Stimulated activated CD4-positive, alpha-beta T cell treated with anti-CD3 and anti-CD28 coated beads, Interleukin-1b, Interleukin-23, amount 100 ng/mL, for 48 hours (primary cell): ENCODE results near the gene KATNAL1.

Experiments used
- DNase-seq: peaks from one replicate; pipeline ENCODE4 v3.0.0-alpha.2; 2020

Gene KATNAL1

DNA sequence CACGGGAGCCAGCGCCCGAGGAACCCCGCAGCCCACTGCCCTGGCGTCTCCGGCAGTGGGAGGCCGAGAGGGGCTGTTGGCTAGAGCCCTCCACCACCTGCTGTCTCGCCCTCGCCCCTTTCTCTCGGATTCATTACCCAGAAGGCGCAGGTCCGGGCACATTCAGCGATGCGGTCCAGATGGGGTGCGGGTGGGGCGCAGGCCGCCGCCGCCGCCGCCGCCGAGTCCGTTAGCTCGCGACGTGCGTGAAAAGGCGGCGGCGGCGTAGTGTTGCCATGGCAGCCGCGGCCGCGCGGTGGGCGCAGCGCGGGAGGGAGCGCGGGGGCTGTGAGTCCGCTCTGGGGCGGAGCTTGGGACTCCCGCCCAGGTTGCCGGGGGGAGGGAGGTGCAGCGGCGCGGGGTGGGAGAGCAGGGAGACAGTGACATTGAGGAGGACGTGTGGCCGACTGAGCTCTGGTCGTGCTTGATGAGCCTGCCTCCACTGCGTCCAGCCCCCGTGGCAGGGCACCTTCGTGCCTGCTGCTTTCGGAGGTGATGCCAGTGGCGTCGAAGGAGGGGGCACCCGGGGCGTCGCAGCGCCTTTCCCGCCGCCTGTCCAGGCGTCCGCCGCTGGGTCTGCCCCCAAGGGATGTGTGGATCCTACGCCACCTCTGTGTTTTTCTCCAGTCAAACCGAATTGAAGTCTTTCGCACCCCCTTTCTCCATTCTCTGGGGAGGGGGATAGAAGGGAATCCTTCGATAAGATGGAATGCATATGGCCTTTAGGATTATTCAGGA lies at the start of gene KATNAL1:
Gene KATNAL1 (minus strand): TSS at position 358 of the 777 bp plus-strand sequence. CDS start 23,774 bp downstream, outside the sequence.
- peak; percentile 70 for DNase-seq

DNA sequence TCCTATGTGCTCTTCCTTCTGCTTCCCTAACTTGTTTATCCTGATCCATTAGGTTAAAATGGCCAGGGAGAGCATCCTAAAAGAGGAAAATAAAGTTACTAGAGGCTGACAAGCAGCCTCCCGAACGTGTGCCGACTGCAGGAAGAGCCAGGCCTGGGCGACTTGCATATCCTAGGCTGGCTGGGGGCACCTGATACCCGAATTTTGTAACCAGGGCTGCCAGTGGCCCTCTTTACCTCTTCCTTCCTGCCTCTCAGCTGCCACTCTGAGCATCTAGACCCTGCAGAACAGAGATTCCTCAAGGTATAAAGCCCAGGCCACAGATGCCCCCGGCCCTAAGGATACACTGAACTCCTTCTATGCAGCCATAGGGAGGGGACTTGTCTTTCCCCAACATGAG lies 48.5 kb upstream of the KATNAL1 start:
- no peak for DNase-seq

DNA sequence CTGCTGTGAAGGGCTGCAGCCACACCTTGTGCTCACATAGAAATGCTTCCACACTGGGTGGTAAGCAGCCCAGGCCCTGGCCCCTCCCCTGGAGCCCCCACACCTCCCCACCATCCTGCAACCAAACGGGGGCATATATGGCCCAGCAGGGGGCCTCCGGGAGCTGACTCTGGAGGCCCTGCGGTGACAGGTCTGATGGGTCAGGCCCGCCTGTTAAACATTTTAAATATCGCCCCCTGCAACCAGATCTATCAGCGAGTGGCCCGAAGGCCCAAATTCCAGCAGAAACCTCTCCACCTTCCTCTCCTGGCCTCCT lies 48.0 kb upstream of the KATNAL1 start:
- no peak for DNase-seq

DNA sequence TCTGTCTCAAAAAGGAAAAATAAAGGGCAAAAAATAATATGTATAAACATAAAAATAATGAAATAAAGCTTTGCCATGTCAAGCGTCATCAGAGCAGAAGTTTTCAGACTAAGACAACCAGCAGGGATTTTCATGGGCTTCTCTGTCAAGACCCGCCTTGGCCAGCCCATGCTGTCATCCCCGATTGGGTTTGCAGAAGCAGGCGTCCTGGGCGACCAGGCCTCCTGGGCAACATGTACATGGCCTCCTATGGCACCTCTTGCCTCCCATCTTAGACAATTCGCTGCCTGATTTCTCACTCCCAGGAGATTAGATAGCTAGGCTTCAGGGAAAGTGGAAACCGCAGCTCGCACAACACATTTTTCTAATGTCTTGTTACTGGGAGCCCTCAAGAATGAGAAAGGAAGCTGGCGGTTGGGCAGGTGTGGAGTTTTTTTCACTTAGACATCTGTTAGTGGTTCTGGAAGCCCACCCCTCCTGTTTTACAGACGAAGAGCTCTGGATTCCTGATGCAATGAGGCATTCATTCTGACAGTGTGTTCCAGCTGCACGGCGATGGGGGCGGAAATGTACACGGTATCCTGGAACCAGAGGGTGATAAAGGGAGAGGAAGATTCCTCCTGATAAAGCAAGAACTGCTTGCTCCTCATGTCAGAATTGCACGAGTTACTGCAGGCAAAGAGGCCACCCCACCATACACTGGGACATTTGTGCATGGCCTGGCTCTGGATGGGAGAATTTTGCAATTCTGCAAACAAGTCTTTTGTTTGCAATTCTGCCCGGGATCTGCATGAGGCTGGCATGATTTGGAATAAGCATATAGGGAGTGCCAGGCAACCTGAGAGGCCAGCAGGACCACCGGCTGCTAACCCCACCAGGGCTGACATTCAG lies 47.4 kb upstream of the KATNAL1 start:
- DNase-seq: no peak

DNA sequence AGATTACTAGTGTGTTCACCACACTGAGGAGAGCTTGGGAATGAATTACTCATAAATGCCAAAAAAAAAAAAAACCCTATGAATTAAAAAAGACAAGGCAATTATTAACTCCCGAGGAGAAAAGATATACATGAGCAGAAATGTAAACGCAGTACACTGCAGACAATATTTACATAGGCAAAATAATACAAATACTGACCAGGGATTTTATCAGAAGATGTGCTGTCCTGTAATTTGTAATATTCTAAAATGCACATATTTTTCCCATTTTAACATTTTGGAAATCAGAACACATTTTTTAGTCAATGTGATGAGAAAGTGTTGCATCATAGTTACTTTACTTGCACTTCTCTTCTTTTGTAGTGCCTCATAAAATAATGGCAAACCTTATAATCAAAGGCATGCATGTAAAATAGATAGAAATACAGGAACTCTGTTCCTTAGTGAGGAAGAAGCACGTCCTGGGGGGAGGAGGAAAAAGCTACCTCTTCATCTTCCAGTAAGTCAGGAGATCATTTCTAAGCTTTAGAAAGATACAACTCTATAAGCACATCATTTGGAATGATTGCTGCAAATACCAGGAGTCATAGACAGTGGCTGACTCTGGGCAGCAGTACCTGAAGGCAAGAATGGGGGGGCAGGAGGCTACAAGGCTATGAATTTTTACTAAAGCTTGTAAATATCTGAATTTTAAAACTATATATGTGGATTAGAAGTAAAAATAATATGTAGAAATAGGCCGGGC lies 46.3 kb upstream of the KATNAL1 start:
- no peak for DNase-seq

DNA sequence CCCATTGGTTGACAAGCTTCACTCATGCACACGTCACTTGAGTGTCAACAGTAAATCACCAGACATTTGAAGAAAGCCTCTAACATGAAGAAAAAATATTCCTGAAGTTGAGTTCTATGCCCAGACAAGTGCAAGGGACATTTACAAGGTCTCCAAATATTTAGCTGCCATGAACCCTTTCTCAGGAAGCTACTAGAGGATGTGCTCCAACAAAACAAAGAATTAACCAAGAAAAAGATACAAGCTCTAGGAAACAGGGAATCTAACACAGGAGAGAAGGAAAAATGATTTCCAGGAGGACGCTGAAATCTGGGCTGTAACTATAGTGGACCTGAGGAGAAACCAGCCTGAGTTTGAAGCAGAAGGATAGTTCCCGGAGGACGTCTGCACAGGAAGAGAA lies 45.7 kb upstream of the KATNAL1 start:
- DNase-seq: no peak

DNA sequence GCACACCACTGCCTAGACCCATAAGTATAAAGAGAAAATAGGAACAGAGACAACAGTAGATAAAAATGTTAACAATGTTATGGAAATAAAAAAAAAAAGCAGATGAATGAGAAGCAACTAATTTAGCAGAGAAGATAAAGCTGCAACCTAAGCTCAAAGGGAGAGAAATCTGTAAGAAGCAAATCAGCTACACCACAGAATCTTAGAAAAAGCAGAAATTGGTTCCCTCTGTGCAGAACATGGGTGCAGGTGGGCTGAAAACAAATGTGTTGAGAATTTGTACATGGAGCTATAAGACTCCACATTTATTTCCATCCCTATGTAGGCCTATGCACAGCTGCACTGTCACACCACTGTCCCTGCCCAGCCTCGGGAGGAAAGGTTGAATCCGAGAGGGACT lies 44.8 kb upstream of the KATNAL1 start:
- DNase-seq: no peak

DNA sequence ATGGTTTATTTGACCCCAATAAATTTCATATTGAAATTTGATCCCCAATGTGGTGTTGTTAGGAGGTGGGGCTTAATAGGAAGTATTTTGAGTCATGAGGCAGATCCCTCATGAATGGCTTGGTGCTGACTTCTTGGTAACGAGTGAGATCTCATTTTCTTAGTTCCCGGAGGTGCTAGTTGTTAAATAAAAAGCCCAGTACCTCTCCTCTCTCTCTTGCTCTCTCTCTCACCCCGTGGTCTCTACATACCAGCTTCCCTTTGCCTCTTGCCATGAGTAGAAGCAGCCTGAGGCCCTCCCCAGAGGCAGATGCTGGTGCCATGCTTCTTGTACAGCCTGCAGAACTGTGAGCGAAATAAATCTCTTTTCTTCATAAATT lies 39.4 kb upstream of the KATNAL1 start:
- no peak for DNase-seq

DNA sequence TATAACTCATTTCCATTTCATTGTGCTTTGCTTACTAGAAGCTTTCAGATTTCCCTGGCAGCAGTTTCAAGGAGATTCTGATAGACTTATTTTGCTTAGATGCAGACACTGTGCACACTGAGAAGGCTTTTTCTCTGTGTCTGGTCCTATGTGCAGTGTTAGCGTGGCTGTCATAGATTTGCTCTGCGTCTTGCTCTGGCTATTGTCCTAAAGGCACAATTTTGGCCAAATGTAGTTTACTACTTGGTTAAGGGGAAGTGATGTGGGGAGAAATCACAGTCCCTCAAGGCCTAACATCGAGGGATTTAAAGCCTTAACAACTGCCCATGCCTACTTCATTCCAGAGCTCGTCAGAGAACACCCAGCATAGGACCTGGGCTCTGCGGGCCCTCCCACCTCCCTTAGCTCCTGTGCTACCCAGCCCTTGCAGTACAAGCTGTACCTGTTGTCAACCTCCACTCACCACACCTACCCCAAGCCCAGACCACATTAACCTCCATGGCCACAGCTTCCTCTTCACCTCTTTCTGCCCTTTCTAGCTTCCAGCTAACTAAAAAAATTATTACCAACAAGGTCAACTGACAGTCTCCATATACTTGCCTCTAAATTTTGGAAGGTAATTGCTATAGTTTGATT lies 38.9 kb upstream of the KATNAL1 start:
- DNase-seq: peak; percentile 54

DNA sequence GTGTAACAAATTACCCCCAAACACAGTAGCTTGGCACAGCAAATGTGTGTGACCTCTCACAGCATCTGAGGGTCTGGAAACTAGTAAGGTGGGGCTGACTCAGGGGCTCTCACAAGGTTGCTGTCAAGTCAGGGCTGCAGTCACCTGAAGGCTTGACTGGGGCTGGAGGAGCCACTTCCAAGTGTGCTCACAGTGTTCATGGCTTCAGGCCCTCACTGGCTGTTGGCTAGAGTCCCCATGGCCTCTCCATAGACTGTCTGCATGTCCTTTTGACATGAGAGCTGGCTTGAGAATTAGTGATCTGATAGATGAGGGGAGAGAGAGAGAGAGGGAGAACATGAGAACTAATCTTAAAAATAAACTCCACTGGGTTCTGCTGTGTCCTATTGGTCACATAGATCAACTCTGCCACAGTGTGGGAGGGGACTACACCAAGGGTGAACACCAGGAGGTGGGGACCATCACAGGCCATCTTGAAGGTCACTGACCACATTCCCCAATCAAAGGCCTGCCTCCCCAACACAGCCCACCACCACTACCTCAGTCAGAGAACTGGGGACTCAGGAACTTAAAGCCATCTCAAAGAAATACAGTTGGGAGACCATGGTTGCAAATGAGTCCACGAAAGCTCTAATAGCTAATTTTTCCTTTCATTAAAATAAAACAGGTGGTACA lies 38.2 kb upstream of the KATNAL1 start:
- DNase-seq: no peak

DNA sequence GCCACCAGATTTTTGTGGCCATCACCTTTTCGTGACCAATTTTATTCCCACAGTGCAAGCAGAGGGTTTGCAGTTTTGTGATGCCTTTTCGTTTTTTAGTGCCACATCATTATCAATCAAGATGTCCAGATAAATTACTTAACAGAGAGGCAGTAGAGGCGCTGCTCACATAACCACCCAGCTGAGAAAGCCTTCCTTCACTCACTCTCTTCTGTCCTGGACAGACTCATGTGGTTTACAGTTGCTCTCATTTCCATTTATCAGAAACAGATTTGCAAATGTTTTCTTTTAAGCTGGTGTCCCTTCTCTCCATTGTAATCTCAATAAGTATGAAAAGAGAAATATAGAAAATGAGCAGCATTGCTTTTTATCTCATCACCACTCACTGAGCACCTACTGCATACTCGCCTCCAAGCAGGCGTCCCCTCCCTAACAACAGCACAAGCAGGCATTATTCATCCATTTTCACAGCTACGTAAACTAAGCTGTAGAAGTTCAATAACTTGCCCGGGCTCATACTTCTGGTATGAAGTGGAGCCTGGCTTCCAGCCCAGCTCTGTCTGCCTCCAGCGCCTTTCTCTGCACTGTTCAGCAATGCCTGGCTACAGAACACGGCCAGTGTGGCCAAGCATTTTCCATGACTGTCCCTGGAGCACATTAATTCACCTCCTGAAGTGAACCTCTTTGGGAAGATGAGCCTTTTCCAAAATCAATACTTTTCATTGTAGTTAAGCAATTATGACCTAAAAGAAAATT lies 34.6 kb upstream of the KATNAL1 start:
- DNase-seq: no peak

DNA sequence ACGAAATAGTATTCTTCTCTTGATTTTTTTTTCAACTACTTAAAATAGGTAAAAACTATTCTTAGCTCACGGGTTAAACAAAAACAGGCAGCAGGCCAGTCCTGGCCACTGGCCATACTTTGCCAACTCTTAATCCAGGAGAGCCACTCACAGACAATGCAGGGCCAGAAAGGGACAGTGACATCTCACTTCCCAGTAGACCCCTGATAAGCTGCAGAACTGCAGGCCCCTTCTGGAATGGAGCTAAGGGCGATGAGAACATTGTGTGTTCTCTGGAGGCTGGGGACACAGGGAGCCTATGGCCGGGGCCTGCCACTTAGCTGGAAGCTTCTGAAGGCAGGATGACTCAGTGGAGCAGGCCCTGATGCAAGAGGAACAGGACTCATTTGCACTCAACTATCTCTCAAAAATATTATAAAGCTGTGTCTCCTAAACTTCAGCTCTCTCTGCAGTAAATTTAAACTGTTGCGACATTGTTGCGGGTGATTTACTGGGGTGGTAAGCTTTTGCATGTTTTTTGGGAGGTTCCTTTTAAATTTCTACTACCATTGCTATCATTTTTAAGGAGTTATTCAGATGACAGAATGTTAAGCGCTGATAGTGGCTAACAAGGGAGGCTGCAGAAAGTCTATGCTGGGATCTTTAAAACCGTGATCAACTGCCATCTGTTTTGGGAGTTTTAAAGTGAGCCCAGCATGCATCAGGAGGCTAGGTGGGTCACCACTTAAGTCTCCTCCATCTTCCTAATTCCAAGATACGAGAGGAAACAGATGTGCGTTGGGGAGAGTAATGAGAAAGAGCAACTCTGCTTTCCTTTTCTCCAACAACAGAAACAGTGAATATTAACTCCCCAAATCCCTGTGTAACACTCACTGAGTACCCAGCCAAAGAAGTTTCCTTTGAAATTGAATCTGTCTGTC lies 33.2 kb upstream of the KATNAL1 start:
- DNase-seq: no peak

DNA sequence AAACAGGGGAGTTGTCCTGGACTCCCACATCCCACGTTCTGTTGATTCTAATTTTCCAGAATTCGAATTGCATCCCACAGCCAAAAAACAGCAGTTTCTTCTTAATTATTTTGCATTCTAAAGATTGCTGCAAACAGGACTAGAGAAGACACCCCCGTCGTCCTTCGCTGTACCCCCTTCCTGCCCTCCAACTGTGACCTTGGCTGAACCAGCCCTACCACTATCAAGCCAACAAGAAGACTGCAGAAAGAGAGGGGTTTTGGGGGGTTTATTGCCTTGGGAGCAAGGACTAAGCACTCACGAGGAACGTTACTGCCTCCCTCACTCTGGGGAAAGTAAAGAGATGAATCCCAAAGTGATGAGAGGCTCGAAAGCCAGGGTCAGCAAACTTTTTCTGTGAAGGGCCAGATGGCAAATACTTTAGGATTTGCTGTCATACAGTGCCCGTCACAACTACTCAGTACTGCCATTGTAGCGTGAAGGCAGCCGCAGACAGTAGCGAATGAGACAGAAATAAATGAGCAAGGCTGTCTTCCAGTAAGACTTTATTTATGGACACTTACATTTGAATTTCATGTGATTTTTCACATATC lies 32.5 kb upstream of the KATNAL1 start:
- DNase-seq: no peak

DNA sequence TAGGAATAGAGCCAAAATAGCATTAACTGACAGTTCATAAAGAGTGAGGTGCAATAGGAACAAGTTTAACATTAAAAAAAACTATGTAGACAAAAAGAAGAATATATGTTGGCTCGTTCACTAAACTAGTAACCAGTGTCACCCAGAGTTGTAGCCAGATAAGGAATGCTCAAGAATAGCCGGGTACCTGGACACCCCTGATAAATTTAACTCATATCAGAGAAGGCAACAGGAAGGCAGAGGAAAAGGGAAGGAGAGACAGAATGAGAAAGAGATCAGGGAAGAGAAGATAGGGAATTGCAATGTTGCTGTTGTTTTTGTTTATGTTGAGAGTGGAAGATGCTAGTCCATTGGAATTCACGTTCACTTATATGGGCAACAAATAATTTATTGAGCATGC lies 31.6 kb upstream of the KATNAL1 start:
- DNase-seq: no peak

DNA sequence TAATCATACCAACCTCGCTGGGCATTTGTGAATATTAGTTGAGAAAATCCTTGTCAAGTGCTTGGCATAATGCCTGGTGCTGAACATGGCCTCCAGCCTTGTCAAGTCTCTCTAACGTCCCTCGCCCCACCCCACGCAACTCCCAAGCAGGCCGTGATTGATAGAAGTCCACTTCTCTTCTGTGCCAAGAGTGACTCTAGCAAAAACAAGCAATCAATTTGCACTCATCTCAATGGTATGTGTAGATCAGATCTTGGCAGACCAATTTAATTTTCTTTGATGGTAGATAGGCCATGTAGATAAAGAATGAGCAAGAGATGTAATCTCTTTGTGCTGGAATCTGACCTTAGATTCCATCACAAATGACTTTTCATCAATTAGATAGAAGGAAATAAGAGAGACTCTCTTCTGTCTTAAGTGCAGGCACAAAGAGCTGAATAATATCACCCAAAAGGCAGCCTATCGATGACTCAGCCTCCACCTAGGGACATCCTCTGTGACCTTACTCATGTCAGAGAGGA lies 31.0 kb upstream of the KATNAL1 start:
- no peak for DNase-seq

DNA sequence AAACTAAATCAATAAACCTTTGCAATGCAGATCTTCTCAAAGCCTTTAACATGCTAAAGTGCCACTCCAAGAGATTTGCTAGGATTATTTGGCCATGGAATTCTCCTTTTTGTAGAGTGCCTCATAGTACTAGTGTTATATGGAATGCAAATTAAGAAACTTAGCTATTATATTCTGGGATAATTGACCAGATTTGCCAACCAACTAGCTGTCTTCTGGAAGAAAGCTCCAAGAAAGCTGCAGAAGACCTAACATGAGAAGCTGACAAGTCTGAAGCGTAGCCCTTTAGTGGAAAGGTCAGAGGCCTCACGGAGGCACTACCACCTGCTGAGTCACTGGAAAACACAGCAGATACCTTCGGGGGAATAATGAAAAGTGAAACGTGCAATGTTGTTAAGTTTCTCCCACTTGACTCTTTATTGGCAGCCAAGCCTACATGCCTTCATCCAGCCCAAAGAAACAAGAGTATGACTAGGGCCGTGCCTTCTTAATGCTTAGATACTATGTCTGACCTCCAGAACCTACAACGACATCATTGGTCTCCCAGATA lies 29.8 kb upstream of the KATNAL1 start:
- peak; percentile 12 for DNase-seq

DNA sequence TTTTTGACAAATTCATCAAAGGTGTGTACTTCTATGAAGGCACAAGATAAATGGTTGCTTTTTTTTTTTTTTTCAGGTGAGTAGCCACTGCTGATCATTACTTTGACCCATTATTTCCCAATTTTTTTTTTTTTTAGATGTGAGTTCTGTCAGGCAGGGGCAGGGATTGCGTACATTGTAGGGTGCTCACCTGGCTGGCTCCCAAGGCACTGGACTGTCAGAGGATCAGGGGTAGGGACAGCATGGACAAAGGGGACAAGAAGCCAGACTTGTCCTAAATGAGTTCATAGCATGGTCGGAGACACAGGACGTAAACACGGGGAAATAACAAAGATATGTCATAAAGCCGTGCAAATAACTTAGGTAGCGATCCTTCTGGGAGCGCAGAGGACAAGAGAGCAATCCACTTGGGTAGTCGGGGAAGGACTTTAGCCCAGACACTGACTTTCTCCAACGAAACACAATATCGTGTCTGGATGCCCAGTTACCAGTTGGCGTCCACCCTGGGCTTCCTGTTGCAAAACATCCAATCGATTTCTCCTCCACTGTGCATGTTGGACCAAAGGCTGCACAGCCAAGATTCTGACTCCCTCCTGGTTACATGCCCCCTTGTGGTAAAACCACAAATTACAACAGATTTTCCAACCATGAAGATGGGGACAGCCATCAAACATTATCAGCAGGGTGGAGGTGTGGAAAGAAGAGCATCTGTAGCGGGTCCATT lies 27.5 kb upstream of the KATNAL1 start:
- no peak for DNase-seq

DNA sequence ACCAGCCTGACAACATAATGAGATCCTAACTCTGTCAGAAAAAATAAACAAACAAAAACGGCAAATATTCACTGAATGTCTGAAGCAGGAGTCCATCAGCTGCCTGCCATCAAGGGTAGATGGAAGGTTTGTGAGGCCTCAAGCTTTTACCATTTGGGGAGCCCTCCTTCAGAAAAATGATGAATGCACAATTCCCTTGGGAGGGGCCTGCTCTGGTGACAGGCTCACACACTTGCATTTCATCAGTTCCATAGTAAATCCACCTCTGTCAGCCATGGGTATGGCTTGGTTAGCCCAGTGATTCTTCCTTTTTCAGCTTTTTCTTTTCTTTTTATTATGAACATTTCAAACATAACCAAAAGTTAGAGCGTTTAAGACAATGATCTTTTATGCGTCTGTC lies 26.3 kb upstream of the KATNAL1 start:
- no peak for DNase-seq
